GM19455 (cell line): ENCODE measurements around the gene TAOK3.

Experiments used
- ATAC-seq: cut with Tn5 transposase; IDR thresholded peaks from one replicate; pipeline ENCODE4 v1.9.1; 2021; ENCODE audit not compliant: unreplicated experiment

The TAOK3 gene

DNA sequence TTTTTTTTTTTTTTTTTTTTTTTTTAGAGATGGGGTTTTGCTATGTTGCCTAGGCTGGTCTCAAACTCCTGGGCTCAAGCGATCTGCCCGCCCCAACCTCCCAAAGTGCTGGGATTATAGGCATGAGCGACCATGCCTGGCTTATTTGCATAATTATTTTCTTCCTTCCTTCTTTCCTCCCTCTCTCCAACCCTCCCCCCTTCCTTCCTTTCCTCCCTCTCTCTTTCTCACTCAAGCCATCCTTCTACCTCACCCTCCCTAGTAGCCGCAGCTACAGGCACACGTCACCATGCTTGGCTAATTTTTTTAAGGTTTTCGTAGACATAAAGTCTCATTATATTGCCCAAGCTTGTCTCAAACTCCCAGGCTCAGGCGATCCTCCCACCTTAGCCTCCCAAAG is 152.9 kb downstream of the TAOK3 start:
- ATAC-seq = no peak

- no peak for ATAC-seq
Measured at GRCh38 chr12:118219106-118219505, 153.6 kb downstream of the TAOK3 start.

DNA sequence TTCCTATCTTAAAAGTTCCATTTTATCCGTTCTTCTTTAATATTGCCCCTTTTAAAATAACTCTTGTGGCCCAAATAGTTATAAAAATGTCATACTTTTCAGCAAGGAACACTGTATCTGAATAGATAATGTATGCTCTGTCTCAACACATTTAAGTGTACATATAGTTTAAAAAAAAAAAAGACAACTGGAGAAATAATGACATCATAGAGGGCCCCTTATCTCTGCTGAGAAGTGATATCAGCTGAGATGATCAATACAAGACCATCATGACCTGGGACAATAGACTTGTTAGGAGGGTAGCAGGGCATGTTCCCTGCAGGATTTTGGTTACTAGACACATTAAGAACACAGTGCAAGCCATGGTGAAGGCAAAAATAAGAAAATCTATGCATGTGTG is 159.3 kb downstream of the TAOK3 start:
- ATAC-seq = no peak

DNA sequence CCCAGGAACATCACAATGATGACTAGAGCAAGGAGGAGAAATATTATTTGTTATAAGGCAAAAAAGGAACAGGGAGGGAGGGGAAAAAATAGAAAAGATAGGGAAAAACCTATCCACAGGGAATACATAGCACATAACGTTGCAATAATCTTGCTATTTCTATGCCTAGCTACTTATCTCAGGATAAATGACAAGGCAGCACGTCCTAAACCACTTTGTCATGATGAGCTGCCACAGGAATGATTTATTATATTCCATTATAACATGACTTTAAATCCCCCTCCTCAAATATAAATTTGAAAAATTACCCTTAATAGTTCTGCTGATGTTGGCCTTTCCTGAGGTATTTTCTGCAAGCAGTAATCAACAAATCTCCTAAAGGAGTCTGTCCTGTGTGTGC is 160.1 kb downstream of the TAOK3 start:
- ATAC-seq = no peak

DNA sequence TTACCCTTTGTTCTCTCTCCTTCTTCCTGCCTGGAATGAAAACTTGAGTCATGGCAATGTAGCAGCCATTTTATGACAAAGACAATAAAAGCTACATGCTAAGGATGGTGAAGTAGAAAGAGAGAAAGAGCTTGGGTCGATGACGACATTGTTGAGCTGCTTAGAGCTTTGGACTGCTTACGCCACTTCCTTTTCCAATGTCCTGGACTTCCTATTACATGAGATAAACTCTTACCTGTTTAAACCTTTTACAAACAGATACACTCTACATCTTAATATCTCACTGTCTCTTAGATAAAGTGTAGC is 166.6 kb downstream of the TAOK3 start:
- no peak for ATAC-seq

- no peak for ATAC-seq
Measured at GRCh38 chr12:118193958-118194357, 178.7 kb downstream of the TAOK3 start.

- no peak for ATAC-seq
Measured at GRCh38 chr12:118193477-118193876, 179.2 kb downstream of the TAOK3 start.

DNA sequence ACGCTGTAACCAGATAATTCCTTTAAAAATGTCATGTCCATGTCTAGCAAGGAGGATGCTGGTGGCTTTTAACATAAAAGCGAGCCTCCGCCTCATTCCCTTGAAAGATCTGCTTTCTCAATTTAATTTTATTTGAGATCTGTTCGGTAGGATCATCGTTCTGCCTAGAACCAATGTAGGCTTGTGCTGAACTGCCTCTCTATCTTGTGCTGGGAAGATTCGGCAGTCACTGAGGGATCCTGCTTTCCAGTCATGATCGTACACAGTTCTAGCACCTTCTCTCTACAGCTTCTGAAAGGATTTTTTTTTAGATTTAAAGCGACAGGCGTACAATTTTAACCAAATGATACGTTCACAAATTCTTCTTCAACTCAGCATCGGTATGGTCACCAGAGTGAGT is 182.4 kb downstream of the TAOK3 start:
- no peak for ATAC-seq

GRCh38 chr12:118189741-118190191 is 182.9 kb downstream of the TAOK3 start:
- ATAC-seq = no peak

GRCh38 chr12:118188690-118189371 is 183.9 kb downstream of the TAOK3 start:
- no peak for ATAC-seq

DNA sequence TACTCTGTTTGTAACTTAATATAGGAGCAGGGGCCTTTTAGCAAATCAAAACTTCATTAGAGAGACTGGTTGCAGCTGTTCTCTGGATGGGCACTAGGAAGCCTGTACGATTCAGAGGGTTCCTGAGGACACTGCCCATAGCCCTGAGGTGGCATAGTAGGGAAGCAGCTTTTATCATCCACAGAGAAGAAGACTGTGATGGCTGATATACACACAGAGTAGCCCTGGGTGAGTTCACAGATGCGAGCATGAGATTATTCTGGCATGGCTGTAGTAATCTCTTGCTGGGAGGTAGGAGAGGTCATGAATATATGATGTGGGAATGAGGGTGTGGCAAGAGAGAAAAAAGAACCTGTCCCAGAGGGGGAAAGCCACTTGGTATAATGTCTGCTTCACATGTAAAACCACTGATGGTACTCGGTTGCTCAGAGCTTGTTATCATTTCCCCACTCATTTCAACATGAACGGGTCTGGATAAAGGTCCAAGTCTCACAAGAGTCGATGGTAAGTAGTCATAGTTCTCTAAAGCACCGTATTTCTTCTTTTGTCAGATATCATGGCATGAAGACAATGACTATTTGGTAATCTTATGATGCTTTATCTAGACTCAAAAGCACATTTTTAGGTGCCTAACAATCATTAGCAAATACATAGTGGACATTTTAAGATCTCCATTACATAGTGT is 184.8 kb downstream of the TAOK3 start:
- ATAC-seq = no peak

DNA sequence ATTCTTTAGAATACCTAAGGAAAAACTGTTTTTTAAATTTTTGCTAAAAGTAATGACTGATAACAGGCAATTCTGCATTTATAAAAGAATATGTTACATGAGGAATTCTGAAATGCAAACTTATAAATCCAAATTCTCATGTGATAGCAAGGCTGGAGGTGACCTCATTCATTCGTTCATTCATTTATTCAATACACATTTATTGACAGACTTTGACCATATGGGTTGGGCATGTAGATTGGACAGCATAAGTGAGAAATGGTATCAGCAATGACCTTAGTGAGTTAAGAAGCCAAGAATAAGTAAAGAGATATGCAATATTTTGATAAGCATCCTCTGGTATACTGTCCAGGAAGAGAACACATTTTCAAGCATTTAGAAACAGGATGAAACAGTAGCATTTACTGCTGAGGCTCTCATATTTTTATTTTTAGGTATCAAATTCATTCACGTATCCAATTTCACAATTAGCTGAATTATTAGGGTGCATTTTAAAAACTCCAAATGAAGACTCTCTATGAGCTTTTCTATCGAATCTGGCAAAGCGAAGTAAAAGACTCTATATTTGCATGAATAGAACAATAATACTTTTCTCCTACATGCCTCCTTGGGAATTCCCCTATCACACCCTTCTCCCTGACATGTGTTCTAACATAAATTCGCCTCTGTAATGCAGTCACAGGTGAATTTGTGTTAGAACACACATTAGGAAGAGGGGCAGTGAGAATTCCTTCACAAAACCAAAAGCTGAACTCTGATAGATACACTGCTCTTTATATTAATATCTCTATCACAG is 186.9 kb downstream of the TAOK3 start:
- ATAC-seq = no peak

- no peak for ATAC-seq
Measured at GRCh38 chr12:118183711-118184110, 189.0 kb downstream of the TAOK3 start.

GRCh38 chr12:118183155-118183554 is 189.6 kb downstream of the TAOK3 start:
- no peak for ATAC-seq

GRCh38 chr12:118175823-118176447 is 196.8 kb downstream of the TAOK3 start:
- no peak for ATAC-seq

- ATAC-seq = peak; percentile 99
Measured at GRCh38 chr12:118166946-118167345, 205.8 kb downstream of the TAOK3 start.

DNA sequence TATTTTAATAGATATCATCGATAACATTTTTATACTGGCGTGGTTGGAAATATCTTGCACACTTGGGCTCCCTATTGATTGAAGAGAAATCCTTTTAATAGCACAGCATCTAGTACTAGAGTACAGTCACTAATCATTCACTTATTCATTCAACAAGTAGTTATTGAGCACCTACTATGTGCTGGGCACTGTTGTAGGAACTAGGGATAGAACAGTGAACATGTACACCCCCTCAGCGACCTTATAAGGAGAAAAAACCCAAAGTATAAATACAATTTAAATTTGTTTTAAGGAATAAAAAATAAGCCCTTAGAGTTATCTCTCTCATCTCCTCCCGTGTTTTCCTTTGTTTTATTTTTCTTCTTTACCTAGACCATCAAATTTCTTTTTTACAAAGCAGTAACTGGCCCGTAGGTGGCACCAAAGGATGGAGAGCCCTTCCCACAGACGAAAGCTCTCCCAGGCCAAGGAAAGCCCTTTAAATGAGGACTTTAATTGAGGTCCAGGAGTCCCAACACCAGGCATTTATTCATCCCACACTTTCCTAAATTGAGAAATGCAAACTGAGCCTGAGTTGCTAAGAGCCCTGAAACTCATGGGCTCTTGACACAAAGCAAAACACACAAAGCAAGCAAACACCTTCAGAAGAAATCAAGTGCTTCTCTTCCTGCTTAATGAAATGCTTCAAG is 207.8 kb downstream of the TAOK3 start:
- ATAC-seq = no peak

GRCh38 chr12:118160536-118160935 is 212.2 kb downstream of the TAOK3 start:
- no peak for ATAC-seq

GRCh38 chr12:118151755-118152154 is 221.0 kb downstream of the TAOK3 start:
- no peak for ATAC-seq

DNA sequence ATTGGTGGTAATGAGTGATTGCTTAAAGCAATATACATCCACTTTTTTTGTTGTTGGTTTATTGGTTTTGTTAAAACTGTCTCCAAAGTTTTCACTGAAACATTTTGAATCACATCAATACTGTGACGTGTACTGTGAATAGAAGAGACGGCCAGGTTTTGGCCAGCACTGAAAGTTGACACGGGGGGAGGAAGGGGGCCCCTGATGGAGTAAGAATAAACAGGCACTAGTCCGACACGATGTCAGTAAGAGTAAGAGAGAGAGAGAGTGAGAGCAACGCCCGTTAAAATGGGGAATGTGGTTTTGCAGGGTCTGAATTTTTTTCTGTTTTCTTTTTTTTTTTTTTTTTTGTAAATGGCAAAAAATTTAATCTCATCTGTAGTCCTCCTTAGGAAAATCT is 222.1 kb downstream of the TAOK3 start:
- no peak for ATAC-seq

GRCh38 chr12:118148287-118148686 is 224.4 kb downstream of the TAOK3 start:
- ATAC-seq = no peak
